ENCODE data around the gene KIAA1328.

Gene KIAA1328

DNA sequence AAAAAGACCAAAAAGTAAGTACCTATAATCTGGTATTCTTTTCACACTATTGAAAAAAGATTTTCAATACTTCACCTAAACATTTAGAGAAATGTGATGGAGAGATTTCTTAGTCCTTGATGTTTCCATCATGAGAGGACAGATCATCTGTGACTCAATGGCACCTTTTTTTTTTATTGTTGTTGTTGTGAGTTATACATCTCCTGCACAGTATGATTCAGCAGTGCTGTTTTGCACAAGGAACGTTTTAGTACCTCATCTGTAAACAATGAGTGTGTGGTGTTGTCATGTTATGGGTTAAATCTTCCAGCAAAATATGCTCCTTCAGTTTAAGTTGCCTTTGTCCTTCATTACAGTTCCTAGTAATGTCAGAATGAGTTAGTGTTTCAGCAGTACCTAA lies 2.2 kb downstream of the KIAA1328 start:
- TF ChIP-seq, protein P1, sequence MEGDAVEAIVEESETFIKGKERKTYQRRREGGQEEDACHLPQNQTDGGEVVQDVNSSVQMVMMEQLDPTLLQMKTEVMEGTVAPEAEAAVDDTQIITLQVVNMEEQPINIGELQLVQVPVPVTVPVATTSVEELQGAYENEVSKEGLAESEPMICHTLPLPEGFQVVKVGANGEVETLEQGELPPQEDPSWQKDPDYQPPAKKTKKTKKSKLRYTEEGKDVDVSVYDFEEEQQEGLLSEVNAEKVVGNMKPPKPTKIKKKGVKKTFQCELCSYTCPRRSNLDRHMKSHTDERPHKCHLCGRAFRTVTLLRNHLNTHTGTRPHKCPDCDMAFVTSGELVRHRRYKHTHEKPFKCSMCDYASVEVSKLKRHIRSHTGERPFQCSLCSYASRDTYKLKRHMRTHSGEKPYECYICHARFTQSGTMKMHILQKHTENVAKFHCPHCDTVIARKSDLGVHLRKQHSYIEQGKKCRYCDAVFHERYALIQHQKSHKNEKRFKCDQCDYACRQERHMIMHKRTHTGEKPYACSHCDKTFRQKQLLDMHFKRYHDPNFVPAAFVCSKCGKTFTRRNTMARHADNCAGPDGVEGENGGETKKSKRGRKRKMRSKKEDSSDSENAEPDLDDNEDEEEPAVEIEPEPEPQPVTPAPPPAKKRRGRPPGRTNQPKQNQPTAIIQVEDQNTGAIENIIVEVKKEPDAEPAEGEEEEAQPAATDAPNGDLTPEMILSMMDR (IDR thresholded peaks at IDR 0.05; ENCODE audit: borderline replicate concordance, insufficient read depth, low read depth, low read length): no peak
- H3K4me3 ChIP-seq (ENCODE audit: low read depth, low read length): no peak overlapping the region

DNA sequence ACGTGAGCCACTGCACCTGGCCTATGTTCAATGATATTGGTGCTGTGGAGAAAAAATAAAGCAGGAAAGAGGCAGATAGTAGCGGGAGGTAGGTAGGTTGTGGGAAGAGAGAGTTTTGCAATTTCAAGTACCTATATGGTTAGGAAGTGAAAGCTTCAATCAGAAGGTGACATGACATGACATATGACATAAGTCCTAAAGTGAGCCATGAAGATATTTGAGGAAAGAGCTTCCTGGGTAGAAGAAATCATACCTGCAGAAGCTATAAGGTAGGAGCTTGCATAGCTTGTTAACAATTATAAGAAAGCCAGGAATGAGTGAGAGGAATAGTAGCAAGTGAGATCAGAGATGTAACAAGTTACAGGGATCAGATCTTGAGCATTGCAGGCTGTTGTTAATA lies 4.2 kb downstream of the KIAA1328 start:
- TF ChIP-seq, protein P1 (IDR thresholded peaks at IDR 0.05; ENCODE audit: borderline replicate concordance, insufficient read depth, low read depth, low read length): no peak
- no peak overlapping the region for H3K4me3 ChIP-seq (ENCODE audit: low read depth, low read length)

DNA sequence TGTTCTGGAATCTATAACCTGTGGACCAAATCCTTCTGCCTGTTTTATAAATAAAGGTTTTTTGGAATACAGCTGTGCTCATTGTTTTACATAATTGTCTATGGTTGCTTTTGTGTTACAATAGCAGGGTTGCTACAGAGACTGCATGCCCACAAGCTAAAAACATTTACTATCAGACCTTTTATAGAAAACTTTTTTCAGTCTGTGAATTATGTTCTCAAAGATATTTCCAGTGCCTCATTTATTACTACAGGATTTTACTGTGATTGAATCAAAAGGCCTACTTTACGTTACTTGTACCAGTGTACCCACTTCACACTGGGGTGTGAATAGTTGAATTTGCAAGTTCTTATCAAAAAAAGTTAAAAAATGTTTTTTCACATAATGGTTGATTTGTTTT lies 7.0 kb downstream of the KIAA1328 start:
- H3K4me3 ChIP-seq (ENCODE audit: low read depth, low read length): no peak overlapping the region
- TF ChIP-seq, protein P1 (IDR thresholded peaks at IDR 0.05; ENCODE audit: borderline replicate concordance, insufficient read depth, low read depth, low read length): no peak

DNA sequence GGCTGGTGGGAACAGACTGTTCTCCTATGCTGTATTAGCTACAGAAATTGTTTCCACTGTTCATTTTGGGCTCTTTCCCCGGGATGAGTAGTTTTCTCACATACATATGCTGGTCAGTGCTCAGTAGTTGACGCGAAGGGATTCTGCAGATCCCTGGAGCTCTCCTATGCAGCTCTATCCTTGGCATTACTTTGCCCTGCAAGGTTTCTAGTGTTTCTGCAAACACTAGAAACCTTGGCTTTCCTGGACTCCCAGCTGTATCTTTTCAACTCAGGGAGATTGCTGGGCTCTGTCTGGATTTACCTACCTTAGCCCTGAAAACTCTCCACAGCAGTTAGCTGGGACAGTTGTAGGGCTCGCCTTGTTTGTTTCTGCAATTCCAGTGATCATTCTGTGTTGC lies 10.9 kb downstream of the KIAA1328 start:
- no peak overlapping the region for H3K4me3 ChIP-seq (ENCODE audit: low read depth, low read length)
- TF ChIP-seq, protein P1 (IDR thresholded peaks at IDR 0.05; ENCODE audit: borderline replicate concordance, insufficient read depth, low read depth, low read length): no peak

DNA sequence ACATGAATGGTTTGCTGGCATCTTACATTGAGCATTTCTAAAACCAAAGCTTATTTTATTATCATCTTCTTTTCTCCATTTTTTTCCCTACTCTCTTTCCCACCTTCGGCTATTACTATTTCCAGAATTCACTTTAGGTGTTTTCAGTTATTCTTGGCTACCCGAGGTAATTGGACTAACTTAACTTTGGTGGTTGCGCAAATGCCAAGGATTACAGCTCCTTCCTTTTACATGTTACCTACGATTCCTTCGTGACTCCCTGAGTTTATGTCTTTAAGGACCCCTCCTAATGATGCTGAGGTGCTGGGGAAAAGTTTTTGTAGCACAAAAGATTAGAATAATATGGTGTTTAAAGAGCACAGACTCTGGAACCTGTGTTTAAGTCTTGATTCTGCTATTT lies 14.3 kb downstream of the KIAA1328 start:
- TF ChIP-seq, protein P1 (IDR thresholded peaks at IDR 0.05; ENCODE audit: borderline replicate concordance, insufficient read depth, low read depth, low read length): no peak
- H3K4me3 ChIP-seq (ENCODE audit: low read depth, low read length): no peak overlapping the region

DNA sequence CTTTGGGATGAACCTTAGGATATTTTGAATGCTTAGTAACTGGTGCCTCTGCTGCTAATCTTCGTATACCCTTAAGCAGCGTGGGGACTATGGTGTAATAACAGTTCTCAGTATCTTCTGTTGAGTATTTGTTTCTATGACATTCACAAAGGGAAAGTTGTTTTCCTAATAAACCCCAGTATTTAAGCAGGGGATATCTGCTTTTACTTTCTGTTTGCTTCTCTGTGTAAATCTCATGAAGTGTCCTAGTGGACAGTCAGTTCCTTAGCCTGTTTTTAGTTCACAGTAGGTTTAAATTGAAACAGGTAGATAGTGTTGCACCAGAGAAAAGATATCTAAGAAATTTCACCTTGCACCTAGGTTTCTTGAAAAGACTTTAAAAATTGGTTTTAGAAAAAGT lies 14.9 kb downstream of the KIAA1328 start:
- TF ChIP-seq, protein P1 (IDR thresholded peaks at IDR 0.05; ENCODE audit: borderline replicate concordance, insufficient read depth, low read depth, low read length): no peak

DNA sequence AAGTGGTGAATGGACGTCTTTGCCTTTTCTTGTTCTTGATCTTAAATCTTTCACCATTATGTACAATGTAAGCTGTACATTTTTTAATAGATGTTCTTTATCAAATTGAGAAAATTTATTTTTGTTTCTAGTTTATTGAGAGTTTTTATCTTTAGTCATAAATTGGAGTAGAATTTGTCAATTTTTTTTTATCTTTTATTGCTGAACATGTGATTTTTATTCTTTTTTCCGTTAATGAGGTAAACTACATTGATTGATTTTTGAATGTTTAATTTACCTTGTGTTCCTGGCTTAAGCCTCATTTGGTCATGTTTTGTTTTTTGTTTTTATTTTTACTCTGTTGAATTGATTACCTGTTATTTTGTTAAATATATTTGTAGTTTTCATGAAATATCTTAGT lies 19.7 kb downstream of the KIAA1328 start:
- TF ChIP-seq, protein P1 (IDR thresholded peaks at IDR 0.05; ENCODE audit: borderline replicate concordance, insufficient read depth, low read depth, low read length): no peak
- no peak overlapping the region for H3K4me3 ChIP-seq (ENCODE audit: low read depth, low read length)

More for the DNA sequence above, 14.9 kb downstream of the KIAA1328 start:
- H3K4me3 ChIP-seq (ENCODE audit: low read depth, low read length): no peak overlapping the region

All from GM12875 (cell line).